IPS-NIHi11 (cell line): ENCODE data around the gene BUB1.
"Not testable (repeated sequence)": the region's sequence is repeated elsewhere in the genome, so short reads cannot be mapped to it uniquely, and the experiment has no call there.

Experiments
- DNase-seq: peaks from one replicate; pipeline ENCODE4 v3.0.0; 2012; ENCODE audit warnings: mixed read lengths, low spot score

BUB1 gene

DNA sequence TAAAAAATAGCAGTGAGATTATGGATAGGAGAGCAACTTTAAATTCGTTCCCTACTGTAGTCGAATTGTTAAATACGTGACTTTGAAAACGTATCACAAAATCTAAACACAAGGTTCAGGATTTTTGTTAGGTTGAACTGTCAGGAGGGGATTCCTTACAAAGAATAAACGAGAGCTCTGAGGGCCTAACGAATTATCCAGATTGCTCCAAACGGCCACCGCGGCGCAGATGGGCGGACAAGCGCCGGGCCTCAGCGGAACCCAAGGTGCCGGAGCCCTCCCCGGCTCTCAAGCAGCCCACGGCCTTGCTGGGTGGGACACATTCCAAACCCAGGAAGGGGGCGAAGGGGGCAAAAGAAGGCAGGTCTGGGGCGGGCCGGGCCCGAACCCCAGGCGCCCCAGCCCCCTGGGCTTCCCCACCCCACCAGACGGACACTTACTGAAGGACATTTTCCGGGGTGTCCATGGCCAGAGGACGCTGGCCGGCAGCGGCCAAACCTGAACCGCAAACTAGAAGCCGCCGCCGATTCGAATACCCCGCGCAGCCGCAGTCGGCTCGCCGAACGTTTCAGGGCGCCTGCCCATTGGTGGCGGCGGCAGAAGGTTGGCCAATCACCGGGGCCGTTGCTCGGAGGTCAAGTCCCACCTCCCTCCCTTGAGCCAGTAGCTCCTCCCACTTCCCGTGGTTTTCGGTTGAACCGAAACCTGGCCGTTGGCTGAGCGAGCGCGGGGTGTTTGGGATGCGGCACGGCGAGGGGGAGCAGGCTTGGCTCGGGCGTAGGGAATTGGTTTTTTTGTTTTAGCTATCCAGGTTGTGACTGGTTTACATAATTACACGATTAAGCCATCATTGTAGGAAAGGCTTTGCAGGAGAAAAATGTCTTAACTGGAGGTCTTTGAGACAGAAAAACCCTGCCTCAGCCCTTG, at the start of gene BUB1:
Gene BUB1 (minus strand): TSS at position 534 of the 927 bp plus-strand sequence. CDS start 68 bp downstream, at position 466.
- DNase-seq, result peak; percentile 99

DNA sequence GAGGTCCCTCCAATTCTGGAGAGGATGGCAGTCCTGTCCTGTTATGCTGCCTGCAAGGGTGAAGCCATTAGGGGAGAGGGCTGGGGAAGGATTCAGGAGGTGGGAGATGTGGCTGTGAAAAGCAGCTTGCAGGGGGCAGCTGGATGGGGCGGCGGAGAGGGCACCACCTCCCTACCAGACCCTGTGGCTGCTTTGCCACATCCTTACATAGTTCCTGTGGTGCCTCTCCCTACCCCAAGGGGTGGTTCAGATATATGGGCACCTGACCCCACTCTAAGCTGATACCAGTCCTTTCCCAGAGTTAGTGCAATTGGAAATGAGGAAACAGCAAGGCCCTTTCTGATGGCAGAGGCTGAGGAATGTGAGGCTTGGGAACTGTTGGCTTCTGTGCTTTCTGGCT, 48.4 kb upstream of the BUB1 start:
- no peak for DNase-seq

DNA sequence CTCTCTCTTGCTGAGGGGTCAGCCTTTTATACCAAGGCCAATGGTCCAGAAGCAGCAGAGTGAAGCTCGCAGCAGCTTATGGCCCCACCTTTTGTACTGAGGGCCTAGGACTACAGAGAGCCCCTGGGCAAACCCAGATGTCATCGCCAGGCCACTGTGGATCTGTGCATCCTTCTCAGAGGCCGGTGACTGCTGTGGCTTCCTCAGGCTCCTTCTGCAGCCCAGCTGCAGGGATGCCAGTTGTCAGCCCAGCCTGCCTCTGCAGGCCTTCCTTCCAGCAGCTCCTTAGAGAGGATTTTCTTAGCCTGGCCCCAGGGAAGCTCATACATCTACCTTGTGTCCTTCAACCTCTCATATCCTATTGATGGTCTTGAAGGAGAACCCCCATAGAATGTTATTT, 48.0 kb upstream of the BUB1 start:
- no peak for DNase-seq

DNA sequence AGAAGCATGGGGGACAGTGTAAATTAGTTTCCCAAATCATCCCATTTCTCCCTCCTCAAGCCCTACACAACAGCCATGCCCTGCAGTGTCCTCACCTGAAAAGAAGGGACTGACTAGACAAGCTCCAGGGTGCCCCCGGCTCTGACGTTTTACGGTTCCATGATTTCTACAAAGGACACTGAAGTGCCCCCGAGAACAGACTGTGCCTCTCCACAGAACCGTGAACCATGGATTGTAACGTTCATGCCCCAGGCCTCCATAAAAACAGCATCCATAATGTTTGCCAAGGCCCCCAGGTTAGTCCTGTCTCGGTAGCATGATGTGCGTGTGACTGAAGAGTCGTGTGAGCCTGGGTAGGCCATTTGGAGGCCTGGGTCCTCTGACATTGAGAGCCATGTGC, 47.5 kb upstream of the BUB1 start:
- DNase-seq, result no peak

DNA sequence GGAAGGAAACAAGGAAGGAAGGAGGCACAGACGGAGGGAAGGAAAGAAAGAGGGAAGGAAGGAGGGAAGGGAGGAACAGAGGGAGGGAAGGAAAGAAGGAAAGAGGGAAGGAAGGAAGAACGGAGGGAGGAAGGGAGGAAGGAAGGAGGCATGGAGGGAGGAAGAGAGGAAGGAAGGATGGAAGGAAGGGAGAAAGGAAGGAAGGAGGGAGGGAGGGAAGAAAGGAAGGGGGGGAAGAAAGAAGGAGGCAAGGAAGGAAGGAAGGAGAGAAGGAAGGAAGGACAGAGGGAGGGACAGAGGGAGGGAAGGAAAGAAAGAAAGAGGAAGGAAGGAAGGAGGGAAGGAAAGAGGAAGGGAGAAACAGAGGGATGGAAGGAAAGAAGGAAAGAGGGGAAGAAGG, 47.0 kb upstream of the BUB1 start:
- no peak for DNase-seq

DNA sequence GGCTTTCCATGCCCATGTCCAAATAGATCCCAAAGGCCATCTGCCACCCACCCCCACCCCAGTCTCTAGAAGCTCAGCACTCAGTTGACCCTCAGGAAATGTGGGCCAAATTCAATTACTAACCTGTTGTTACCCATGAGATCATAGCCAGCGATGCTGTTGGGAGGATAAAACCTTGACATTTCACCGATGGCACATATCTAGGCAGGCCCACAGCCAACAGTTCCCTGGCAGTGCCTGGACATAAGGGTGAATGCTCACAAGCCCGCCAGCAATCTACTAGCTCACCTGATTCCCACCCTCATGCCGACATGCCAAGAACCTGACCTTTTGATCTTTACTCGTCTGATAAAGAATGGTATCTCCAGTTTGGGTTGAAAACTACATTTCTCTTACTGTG, 42.7 kb upstream of the BUB1 start:
- DNase-seq, result no peak

DNA sequence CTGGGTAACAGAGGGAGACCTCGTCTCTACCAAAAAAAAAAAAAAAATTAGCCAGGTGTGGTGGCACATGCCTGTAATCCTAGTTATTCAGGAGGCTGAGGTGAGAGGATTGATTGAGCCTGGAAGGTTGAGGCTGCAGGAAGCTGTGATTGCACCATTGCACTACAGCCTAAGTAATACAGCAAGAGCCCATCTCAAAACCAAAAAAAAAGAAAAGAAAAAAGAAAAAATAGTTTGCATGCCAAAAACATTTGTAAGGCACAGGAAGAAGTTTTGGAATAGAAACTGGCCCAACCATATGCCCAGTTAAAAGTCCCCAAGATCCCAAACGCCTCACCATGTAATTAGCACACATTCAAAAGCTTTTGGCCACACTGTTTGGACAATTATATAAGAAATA, 41.1 kb upstream of the BUB1 start:
- no peak for DNase-seq

DNA sequence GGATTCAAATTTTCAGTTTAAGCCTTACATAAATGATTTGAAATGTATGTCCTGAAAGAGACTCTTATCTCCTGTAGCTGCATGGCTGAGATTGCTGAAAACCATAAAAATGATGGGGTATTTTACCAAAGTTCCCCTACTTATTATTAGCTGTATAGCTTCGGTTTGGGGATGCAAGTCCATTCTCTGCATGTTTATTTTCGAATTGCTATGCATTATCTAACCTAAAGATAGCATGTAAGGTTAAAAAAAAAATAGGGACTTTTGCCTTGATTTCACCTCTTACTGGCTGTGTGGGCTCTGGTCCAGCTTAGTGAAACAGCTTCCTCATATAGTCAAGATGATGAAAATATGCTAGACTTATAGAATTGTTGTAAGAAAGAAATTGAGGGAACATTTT, 40.5 kb upstream of the BUB1 start:
- DNase-seq, result no peak

DNA sequence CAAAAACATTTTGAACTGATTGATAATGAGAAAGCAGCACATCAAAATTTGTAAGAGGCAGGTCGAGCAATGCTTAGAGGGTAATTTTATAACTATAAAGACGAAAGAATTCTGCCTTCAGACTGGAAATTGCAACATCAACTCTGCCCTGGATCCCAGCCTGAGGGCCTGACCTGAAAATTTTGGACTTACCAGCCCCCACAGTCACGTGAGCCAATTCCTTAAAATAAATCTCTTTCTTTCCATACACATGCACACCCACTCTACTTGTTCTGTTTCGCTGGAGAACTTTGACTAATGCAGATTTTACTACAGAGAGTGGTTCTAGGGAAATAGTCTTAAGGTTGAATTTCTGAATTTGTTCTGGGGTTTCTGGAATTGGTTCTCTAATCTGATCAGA, 39.9 kb upstream of the BUB1 start:
- no peak for DNase-seq

DNA sequence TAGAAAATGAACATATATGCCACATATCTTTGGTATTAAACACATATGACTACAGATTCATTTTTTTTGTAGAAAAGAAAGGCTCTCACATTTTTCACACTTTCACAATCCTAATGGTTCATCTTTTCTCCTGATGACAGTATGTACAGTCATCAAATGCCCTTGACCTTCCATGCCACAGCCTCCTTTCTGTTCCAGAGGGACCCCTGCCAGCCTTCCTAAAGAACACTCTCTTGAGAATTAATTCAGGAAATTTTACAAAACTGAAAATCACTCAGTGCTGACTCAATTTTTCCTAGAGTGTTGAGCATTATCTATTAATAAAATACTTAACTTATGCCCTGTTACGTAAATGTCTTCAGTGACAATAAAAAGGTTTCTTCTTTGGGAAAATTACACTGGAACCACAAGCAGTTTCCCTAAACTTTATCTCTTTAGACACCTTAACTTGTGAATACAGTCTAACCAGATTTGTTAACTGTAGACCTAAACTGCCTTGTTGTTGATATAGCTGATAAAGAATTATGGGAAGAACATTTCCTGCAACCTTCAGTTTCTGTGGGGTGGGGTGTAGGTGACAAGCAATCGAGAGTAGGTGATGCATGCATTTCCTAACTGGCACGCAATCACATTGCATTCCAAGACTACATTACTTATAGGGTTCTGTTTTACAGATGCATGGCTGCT, 39.2 kb upstream of the BUB1 start:
- no peak for DNase-seq

DNA sequence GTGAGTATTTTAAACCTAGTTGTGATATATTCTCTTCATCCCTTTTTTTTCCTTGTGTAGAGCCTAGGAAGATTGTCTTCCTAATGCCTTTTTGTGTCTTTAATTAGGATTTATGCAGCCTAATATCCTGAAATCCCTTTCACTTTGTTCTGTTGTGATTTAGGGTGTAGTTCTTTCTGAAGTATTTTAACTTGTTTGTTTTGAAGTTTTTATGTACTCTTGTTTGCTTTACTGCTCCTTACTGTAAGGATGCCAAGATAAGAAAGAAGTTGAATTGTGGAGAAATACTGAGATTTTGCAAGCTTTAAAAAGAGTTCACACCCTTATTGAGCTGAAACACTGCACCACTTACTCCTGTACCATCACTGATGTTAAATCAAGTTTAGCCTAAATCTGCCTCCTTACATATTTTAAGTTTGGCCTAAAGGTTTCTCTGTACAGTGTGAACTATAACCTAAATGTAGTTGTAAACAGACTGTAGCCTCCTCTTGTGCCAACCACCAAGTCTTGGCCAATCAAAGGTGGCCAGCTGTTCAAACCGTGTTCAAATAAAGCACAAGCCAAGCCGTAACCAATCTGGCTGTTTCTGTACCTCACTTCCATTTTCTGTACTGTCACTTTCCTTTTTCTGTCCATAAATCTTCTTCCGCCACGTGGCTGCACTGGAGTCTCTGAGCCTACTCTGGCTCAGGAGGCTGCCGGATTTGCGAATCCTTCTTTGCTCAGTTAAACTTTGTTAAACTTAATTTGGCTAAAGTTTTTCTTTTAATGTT, 36.8 kb upstream of the BUB1 start:
- DNase-seq, result no peak

DNA sequence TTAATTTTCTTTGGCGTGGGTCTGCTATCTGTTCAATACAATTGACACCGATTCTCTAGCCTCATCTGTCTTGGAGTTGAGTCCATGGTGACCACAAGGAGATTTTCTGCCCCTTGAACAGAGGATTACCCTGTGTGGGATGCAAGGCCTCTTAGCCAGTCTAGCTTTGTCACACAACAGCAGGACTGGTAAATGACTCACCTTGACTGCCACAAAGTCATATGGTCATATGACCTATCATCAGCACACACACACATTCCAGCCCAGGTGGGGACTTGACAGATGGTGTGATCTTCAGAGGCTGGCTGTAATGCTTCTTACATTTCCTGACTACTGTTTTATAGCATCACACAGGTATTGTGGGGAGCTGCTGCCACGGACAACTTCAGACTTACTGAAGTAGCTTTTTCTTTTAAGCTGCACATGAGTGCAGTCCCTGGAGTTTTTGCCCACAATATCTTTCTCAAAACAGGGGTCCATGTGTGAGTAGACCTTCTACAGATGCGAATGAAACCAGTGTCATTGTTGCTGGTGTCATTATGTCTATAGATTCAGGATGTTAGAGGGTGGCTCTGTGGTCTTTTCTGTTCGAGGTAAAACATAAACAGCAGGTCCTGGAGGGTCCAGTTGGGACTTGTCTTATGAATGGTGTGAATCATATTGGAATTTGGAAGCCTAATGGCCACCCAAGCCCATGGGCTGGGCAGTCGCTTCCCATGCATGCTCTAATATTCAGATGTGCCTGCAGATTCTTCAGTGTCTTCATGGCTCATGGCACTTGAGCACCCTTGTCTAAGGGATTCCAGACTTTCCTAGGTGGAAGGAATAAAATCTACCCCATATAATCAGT, 35.9 kb upstream of the BUB1 start:
- DNase-seq, result no peak

DNA sequence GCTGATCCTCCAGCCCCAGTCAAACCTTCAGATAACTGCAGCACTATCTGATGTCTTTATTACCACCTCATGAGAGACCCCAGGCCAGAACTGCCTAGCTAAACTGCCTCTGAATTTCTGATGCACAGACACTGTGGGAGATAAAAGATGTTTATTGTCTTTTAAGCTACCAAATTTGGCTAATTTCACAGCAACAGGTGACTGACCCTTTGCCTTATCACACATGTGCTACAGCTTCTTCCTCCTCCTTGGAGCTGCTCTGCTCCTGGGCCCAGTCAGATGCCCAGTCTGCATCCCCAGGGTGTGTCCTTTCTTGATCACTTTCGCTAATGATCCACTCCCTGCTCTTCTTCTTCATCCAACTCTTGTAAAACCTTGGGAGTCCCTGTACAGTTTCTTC, 34.9 kb upstream of the BUB1 start:
- no peak for DNase-seq

DNA sequence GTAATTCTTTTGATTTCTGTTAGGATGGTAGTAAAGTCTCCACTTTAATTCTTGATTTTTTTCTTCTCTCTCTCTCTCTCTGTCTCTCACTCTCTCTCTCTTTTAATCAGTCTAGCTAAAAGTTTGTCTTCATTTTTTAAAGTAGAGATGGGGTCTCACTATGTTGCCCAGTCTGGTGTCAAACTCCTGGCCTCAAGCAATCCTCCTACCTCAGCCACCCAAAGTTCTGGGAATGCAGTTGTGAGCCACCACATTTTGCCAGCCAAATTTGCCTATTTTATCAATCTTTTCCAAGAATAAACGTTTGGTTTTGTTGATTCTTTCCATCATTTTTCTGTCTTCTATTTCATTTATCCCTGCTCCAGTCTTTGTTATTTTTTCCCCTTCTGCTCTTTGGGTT, 30.6 kb upstream of the BUB1 start:
- no peak for DNase-seq

DNA sequence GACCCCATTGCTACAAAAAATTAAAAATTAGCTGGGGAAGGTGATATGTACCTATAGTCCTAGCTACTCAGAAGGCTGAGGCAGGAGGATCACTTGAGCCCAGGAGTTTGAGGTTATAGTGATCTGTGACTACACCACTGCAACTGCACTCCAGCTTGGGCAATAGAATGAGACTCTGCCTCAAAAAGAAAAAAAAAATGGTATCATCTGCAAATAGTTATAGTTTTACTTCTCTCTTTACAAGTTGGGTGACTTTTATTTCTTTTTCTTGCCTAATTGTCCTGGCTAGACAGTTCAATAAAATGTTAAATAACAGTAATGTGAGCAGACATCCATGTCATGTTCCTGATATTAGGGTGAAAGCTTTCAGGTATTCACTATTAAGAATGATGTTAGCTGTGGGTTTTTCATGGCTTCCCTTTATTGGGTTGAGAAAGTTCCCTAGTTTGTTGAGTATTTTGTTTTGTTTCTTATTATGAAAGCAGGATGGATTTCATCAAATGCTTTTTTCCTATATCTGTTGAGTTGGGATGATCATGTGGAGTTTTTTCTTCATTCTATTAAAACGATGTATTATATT, 29.6 kb upstream of the BUB1 start:
- DNase-seq, result no peak

DNA sequence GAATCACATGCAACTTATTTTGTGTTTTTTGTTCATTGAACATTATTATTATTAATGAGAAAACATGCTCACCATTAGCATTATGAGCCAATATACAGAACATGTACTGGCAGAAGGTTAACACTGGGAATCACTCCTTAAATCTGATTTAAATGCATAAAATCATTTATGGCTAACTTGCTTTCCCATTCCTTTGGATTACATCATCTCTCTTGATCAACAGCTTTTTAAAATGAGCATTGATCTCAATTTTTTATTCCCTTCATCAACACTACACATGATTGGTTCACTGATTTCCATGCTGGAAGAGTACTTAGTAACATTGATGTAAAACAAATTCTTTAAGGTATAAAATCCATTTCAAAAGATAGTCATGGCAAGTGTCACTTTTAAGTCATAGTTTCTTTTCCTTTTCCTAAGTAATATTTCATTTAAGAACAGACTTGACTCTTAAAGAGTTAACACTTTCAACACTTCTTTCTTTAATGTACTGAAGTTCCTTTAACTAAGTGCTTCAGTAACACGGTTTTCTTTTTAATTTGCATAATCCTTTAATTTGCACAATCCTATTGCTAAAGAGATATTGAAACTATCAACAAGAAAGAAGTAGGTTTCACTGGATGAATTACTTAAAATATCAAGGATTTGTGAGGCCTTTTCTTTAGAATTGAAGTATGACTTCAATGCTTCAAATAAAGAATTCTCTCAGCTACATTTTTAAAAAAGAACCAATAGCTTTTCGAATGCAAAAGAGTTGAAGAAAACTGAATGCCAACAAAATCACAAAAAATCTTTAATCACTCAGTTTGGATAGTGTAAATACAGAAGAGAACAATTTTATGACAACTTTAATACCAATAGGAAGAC, 24.9 kb upstream of the BUB1 start:
- no peak for DNase-seq

DNA sequence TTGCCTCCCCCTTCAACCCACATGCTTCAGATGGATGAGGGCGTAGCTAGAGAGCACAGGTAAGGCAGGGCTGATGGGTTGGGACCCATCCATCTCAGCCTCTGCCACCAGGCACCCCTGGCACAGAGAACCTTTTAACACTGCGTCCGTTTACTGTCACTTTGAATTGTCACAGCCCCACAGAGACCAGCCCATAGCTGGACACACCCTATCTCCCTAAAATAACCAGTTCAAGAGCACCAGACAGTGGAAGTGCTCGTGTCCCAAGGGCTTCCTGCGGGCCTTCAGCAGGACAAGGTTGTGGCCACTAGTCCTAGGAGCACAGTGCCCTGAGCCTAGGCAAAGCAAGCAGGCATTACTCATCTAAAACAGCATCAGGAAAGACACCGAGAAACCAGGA, 20.4 kb upstream of the BUB1 start:
- not testable (repeated sequence) for DNase-seq

DNA sequence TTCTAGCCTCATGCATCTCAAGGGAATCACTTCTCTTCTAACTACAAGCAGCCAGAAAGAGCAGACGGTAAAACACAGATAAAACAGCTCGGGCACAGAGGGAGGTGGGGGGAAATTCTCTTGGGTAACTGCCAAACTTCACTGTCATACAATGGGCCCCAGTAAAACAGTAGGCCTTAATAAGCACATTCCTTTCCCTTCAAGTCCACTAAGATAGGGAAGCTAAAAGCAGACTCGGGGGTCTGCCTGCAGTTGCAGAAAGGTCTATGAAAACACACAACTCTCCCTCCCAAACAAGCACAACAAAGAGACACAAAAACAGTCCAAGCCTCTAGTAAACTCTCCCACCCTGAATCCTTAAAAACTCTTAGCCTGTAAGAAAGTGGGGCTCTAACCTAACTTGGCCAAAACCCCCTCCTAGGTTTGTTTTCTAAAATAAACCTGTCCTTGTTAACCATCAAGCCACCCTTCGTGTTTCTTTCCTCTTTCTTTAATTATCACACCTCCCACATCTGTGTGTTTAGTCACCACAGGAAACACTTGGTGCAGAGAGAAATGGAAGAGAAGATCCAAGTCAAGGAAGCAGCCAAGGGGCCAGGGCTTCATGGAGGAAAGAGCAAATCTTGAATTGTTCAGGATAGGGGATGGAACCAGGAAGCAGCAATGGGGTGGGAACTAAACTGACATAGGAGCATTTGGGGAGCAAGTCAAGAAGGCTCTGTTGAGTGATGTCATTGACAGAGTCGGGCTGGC, 17.5 kb upstream of the BUB1 start:
- not testable (repeated sequence) for DNase-seq

DNA sequence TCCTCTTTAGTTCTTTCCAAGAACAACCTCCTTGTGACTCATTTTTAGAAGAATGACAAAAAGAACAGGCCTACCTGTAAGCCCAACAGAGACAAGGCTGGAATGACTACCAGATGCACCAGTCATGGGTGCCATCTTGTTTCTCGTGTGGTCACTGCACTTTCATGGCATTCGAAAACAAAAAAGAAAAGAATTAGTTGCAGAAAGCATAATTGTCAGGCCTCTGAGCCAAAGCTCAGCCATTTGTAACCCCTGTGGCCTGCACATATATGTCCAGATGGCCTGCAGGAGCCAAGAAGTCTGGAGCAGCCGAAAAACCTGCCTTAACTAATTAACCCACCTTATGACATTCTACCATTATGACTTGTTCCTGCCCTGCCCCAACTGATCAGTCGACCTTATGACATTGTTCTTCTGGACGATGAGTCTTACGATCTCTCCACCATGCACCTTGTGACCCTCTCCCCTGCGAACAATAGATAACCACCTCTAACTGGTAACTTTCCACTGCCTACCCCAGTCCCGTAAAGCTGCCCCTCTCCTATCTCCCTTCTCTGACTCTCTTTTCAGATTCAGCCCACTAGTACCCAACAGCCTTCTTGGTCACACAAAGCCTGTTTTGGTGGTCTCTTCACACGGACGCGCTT, 13.9 kb upstream of the BUB1 start:
- no peak for DNase-seq
